ENCODE data around the gene FBXL22. TPM values are rescaled to one million over a fixed set of nuclear protein-coding genes. Genes with fewer than 3 reads are reported as not detected.

FBXL22 gene
- total RNA-seq, 1 experiment from 2014 or later, result 0.46 TPM

GRCh38 chr15:63600616-63601025, 3.4 kb downstream of the FBXL22 start (continued):
- TF ChIP-seq E2F5 (CRISPR knock-in tag; IDR thresholded peaks at IDR 0.05) (peak; percentile 60; the same call in 1 of the 2 replicates), E2F1 (CRISPR knock-in tag; IDR thresholded peaks at IDR 0.05) (no peak), ZNF671 (CRISPR knock-in tag; IDR thresholded peaks at IDR 0.05) (no peak), ZNF232 (CRISPR knock-in tag; IDR thresholded peaks at IDR 0.05) (no peak), CREM (CRISPR knock-in tag; IDR thresholded peaks at IDR 0.05) (peak; percentile 57; the same call in 1 of the 2 replicates), USF2 (CRISPR knock-in tag; IDR thresholded peaks at IDR 0.05) (peak; percentile 59), TP53 (CRISPR knock-in tag; IDR thresholded peaks at IDR 0.05) (peak; percentile 57; the same call in 1 of the 2 replicates), GRHL2 (CRISPR knock-in tag; IDR thresholded peaks at IDR 0.05; ENCODE audit: insufficient replicate concordance, severe bottlenecking) (no peak), TEAD1 (CRISPR knock-in tag; IDR thresholded peaks at IDR 0.05) (peak; percentile 84; the same call in 1 of the 2 replicates), CREB1 (CRISPR knock-in tag; IDR thresholded peaks at IDR 0.05) (no peak), CBFB (CRISPR knock-in tag; IDR thresholded peaks at IDR 0.05; ENCODE audit: low read depth) (no peak; the same call in 1 of the 2 replicates), ATF2 (CRISPR knock-in tag; IDR thresholded peaks at IDR 0.05; ENCODE audit: borderline replicate concordance, low read depth) (peak; percentile 45; the same call in 1 of the 2 replicates), E2F4 (CRISPR knock-in tag; IDR thresholded peaks at IDR 0.05; ENCODE audit: borderline replicate concordance, low read depth) (no peak), NR1H2 (CRISPR knock-in tag; IDR thresholded peaks at IDR 0.05) (no peak), FOXJ3 (CRISPR knock-in tag; IDR thresholded peaks at IDR 0.05; ENCODE audit: borderline replicate concordance) (no peak), ZNF396 (CRISPR knock-in tag; IDR thresholded peaks at IDR 0.05; ENCODE audit: borderline replicate concordance) (no peak), ZNF416 (CRISPR knock-in tag; IDR thresholded peaks at IDR 0.05) (0 out of 2 replicates have a peak, but pooled peaks have one; percentile 49), JAZF1 (CRISPR knock-in tag; IDR thresholded peaks at IDR 0.05) (no peak), NR2C2 (CRISPR knock-in tag; IDR thresholded peaks at IDR 0.05) (no peak), MLX (CRISPR knock-in tag; IDR thresholded peaks at IDR 0.05) (no peak), FOXK1 (CRISPR knock-in tag; IDR thresholded peaks at IDR 0.05) (no peak; the same call in 1 of the 2 replicates), AFF4 (CRISPR knock-in tag; IDR thresholded peaks at IDR 0.05; ENCODE audit: borderline replicate concordance) (no peak), PREB (CRISPR knock-in tag; IDR thresholded peaks at IDR 0.05; ENCODE audit: borderline replicate concordance) (no peak), HMGA2 (CRISPR knock-in tag; IDR thresholded peaks at IDR 0.05) (no peak), KAT7 (CRISPR knock-in tag; IDR thresholded peaks at IDR 0.05; ENCODE audit: borderline replicate concordance) (0 out of 2 replicates have a peak, but pooled peaks have one; percentile 58), CDX4 (CRISPR knock-in tag; IDR thresholded peaks at IDR 0.05; ENCODE audit: borderline replicate concordance) (no peak), NR3C1 (CRISPR knock-in tag; conservative IDR thresholded peaks at IDR 0.05; ENCODE audit: low read depth) (0 out of 2 replicates have a peak, but pooled peaks have one; percentile 64), SMAD4 (CRISPR knock-in tag; IDR thresholded peaks at IDR 0.05) (no peak)

All from WTC11 (cell line).